OCI-LY7 (cell line): ENCODE data around the gene KMT2A.

Experiments
- CTCF ChIP-seq: fragments of 200-600 bp; sonication (generic); conservative IDR thresholded peaks from 2 replicates; pipeline ENCODE4 v1.5.1; 2014; ENCODE audit warnings: mild to moderate bottlenecking, antibody characterized with exemption, low read length, moderate library complexity, mixed read lengths
- EZH2phosphoT487 ChIP-seq: fragments of 200-600 bp; sonication (generic); IDR thresholded peaks from 2 replicates; pipeline ENCODE4 v1.6.1; 2018; ENCODE audit warnings: low read depth, borderline replicate concordance, mild to moderate bottlenecking, mixed run types, antibody characterized with exemption, low read length, moderate library complexity, mixed read lengths

GRCh38 chr11:118530683-118531596 lies 94.6 kb downstream of the KMT2A start, which contains the start of gene TMEM25:
- TF ChIP-seq CTCF (no peak), EZH2phosphoT487 (no peak)
